Occipital lobe (tissue), 2 donors: ENCODE measurements around the gene PTPRJ. TPM values are rescaled to one million over a fixed set of nuclear protein-coding genes. Genes with fewer than 3 reads are reported as not detected.

ENCODE experiments used
- DNase-seq: peaks from one replicate; lab custom pipeline; 2025; lab: John Stamatoyannopoulos, UW
- total RNA-seq: library from RNA; depleted of rRNA; stranded (reverse); fragments of >200 nt; gene quantifications from one replicate; pipeline ENCODE4 v1.2.3, GENCODE V29; 2014

PTPRJ gene
- total RNA-seq, 1 donor from 2014 or later, result 13.7 TPM

- DNase-seq, result no peak
Measured at GRCh38 chr11:48037709-48038468, 57.5 kb downstream of the PTPRJ start.

- no peak for DNase-seq
Measured at GRCh38 chr11:48040830-48041444, 60.6 kb downstream of the PTPRJ start.

DNA sequence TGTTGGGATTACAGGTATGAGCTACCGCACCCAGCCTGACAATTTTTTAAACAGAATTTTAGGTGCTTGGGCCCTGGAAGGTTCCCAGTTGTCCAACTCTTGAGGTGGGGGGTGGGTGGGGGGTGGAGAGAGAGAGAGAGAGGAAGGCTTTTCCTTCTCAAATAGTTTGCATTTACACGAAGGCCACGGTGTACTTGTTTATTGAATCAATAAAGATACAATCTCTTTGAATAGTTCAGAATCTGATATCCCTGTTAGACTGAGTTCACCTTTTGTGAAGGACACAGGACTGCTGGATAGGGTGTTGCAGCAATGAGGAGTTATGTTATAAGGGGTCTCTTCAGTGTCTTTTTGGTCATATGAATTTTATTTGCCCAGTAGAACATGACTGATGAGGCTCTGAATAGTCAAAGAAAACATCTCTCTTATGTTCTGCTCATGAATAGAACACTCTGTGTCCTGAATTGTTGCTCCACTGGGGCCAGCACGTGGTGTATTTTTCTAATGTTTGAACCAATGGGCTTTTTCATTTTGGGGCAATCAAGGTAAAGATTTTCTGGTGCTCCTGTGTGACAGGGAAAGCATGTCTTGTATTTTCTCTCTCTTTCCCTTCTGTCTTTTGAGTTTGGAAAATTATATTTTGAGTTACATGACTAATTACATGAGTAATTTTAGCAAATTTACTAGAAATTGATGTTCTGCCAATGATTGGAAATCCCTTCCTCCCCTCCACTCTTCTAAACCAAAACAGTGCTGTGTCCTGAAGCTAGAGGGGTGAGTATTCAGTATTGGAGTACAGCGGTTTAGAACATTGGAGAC is 61.7 kb downstream of the PTPRJ start:
- DNase-seq, result no peak

DNA sequence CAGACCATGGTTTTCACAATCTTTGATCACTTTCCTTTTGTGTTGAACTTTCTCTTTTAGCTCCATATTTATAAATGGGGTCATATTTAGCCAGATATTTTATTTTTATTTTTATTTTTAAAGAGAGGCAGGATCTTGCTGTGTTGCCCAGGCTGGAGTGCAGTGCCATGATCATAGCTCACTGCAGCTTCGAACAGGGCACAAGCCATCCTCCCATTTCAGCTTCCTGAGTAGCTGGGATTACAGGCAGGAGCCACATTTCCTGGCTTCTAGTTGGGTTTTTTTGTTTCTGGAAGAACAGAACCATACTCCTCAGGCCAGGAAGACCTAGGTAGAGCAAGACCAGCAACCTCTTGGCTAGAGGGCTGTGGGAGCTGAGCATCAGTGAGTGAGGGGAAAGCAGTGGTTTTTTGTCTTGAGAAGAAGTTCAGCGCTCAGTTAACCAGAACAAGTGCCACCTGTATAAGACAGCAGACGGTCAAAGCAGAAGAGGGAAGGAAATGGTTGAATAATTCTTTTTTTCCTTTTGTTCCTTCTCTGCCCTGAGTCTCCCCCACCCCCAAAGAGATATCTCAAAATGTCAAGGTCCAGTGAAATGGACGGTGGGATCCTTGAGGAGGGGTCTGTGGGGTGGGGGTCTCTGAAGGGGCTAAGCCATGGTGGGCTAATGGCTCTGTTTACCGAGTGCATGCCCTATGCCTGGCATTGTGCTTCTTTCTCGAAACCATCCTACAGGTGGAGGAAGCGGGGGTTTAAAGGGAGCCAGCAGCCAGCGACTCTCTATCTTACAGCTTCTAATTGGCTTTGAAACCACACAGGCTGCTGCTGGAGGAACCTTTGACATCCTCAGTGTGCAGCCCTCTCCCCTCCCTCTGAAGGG is 63.0 kb downstream of the PTPRJ start:
- DNase-seq, result no peak

DNA sequence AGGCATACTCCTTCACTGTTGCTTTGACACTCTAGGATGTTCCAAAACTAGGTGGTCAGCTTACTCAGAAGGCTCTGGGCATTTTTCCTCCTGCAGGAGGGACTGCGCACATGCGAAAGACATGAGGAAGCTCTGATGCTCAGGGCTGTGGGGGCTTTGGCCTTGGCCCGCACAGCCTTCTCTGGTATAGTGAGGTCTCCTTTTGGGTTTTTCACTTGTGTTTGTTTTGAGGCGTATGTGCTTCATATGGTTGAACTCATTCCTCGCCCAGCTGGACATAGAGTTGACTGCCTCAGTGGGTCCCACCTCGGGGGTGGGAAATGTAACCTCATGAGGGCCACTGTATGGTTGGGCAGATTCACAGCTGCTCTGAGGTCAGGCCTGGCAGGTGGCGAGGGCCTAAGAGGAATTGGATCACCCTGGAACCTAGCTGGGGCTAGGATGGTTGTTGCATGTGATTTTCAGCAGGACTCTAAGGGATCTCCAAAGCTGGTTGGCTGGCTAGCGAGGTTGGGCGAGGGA is 63.7 kb downstream of the PTPRJ start:
- no peak for DNase-seq

DNA sequence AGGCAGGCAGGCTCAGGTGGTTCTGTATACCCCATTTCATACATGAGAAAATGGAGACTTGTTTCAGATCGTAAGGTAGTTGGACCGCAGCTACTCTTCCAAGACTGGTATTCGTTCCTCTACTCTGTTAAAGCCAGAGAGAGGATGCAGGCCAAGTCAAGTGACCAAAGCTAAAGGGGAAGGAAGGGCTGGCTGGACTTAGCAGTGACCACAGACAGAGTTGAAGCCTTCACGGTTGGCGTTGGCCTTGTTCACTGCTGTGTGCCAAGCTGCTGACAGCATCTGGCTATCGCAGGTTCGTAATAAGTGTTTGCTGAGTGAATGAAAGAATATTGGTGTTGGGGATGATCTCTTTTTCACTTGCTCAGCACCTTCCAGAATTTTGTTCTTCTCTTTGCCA is 64.2 kb downstream of the PTPRJ start:
- no peak for DNase-seq

GRCh38 chr11:48045536-48045935 is 65.2 kb downstream of the PTPRJ start:
- DNase-seq, result no peak

DNA sequence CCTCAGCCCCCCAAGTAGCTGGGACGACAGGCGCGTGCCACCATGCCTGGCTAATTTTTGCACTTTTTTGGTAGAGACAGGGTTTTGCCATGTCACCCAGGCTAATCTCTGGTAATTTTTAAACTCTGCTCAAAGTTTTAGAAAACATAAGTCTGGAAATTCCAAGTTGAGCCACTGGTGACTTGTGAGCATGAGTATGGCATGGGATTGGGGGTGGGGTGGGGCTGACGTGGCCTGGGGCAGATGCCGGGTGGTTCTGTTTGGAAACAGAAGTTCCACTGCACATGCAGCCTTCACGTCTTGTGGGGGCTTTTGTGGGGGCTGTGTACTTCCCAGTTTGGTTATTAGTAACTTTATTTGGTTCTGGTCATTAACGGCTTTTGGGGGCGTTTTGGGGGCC is 67.3 kb downstream of the PTPRJ start:
- DNase-seq, result no peak

DNA sequence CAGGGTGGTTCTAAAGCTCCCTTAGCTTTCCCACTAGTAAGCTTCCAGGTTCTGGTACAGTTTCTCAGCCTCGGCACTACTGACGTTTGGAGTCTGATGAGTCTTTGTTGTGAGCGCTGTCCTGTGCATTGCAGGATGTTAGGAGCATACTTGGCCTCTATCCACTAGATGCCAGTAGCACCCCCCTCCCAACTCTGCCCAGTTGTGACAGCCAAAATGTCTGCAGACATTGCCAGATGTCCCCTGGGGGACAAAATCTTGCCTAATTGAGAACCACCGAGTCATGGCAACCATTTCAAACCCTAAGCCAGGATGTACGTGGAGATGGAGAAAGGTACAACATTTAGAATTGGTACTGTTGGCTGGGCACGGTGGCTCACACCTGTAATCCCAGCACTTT is 68.7 kb downstream of the PTPRJ start:
- no peak for DNase-seq

DNA sequence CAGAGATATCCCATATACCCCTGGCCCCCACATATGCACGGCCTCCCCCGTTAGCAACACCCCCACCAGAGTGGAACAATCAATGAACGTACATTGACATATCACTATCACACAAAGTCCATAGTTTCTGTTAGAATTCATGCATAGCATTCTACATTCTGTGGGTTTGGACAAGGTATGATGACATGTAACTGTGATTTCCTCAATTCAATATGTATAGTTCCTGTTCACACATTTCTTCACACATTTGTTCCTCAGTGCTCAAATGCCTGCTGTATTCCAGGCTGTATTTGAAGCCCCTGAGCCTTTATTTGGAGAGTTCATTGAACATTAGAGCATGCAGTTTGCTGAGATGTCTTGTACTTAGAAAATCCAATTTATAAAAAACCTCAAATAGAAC is 69.9 kb downstream of the PTPRJ start:
- DNase-seq, result no peak

DNA sequence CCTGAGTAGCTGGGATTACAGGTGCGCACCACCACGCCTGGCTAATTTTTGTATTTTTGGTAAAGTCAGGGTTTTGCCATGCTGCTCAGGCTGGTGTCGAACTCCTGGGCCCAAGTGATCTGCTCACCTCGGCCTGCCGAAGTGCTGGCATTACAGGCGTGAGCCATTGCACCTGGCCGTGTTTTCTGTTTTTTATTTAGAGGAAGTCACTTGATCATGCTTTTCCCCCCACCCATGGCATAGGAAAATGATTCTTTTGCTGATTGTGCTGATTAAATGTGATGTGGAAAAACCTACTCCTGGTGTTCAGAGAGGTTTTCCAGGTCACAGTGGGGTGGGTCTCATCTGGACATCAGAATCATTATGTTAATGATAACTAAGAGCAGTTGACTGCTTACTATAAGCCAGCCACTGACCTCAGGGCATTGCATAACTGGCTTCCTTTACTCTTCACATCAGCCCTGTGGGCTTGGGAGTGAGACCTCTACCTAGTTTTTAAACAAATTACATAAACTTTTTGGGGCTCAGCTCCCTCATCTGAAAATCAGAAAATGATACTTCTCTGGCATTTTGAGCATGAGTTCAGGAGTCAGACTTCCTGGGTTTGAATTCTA is 71.0 kb downstream of the PTPRJ start:
- DNase-seq, result no peak

DNA sequence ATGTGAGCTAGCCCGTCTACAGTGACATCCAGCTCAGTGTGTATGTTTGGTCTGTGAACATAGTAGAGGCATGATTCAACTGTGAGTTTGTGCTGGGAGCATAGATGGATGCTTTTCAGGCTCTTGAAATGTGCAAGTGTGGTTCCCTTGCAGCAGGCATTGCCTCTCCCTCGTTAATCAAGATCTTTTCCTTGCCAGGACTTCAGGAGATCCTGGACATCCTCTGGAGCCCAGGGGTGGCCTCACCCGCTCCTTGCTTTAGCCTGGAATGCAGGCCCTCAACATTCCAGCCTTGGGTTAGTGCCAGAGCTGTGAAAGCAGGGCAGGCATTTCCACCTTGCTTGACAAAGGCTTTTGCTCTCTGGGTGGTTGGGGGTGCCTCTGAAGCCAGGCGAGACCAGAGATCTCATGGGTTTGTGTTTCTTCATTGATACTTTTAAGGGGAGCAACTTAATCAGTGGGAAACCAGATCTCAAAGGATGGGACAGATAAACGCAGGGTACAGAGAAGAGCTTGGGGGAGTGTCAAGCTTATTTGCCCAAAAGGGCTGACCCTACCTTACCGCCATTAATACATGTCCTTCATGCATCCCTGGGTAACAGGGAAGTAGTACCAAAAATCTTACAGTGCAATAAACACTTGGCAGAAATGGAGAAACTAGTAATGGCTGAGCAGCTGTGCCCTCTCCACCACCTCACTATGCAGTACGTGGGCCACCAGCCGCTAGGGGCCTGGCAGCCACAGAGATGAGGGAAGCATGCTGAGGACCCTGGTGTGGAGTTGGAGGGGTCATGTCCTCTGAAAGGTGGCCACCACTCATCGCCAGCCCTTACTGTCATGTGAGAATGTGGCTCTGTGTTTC is 72.1 kb downstream of the PTPRJ start:
- DNase-seq, result no peak

DNA sequence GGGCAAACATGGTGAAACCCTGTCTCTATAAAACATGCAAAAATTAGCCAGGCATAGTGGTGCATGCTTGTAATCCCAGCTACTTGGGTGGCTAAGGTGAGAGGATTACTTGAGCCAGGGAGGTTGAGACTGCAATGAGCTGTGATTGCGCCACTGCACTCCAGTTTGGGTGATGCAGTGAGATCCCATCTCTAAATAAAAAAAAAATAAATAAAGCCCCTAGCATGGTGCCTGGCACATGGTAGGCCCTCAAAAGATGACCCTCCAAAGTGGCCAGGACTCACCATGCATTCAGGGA is 74.6 kb downstream of the PTPRJ start:
- no peak for DNase-seq

DNA sequence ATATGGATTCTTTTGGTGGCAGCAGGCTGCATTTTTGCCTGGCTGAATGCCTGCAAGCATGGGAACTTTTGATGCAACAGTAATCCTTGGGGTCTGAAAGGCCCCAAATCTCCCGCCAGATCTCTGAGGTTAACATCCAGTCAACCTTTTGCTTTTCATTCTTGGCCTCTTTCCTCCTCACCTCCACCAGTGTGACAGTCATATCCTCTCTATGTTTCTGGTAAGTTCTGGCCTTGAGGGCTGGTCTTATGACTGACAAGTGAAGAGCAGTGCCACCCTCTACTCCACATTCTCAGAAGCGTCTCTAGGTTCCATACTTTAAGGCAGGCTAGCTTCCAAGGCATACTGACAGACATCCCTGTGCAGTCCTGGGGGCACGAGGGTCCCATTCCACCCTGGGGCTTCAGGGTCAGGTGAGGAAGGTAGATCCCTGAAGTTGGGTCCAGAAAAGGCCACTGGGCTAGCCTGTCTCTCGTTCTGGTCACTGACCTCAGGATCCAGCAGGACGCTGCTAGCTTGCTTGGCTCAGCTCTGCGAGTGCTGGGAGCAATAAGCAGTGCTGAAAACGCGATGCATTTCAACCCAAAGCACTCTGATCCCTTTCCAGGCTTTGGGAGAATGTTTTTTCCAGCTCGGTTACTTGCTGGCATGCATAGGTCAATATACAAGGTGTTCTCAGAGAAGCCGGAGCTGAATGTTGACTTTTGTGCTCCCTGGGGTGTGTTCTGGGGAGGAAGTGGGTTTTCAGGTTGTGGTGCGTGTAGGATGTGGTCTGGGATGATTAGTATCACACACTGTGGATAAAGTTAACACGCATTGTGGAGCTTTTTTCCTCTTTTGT is 75.2 kb downstream of the PTPRJ start:
- DNase-seq, result no peak

GRCh38 chr11:48056325-48057183 is 76.2 kb downstream of the PTPRJ start:
- no peak for DNase-seq

DNA sequence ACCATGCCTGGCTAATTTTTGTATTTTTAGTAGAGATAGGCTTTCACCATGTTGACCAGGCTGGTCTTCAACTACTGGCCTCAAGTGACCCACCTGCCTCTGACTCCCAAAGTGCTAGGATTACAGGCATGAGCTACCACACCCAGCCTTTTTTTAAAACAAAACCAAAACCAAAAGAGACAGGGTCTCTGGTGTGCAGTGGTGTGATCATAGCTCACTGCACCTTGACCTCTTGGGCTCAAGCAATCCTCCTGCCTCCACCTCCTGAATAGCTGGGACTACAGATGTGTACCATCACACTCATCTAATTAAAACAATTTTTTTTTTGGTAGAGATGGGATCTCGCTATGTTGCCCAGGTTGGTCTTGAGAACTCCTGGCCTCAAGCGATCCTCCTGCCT is 77.7 kb downstream of the PTPRJ start:
- no peak for DNase-seq

- no peak for DNase-seq
Measured at GRCh38 chr11:48058788-48059187, 78.4 kb downstream of the PTPRJ start.

- DNase-seq, result no peak
Measured at GRCh38 chr11:48062649-48063048, 82.3 kb downstream of the PTPRJ start.
